K562 (cell line): Measurements from ENCODE around the gene MPST. TPM values are rescaled to one million over a fixed set of nuclear protein-coding genes. Genes with fewer than 3 reads are reported as not detected.

Source experiments
- CREB3 ChIP-seq: fragments of 450-650 bp; conservative IDR thresholded peaks from 2 replicates; pipeline ENCODE4 v1.6.1; 2016; ENCODE audit warnings: missing genetic modification characterization, low read depth, mild to moderate bottlenecking, missing compliant biosample characterization, moderate library complexity
- DMBX1 ChIP-seq: fragments of 250-450 bp; sonication (Bioruptor Pico); IDR thresholded peaks from 2 replicates; pipeline ENCODE4 v1.8.0; 2022; ENCODE audit warnings: inconsistent platforms, mild to moderate bottlenecking, moderate library complexity, borderline replicate concordance
- HMGN3 ChIP-seq: IDR thresholded peaks from 2 replicates; pipeline ENCODE4 v1.6.1; 2011; ENCODE audit warnings: borderline replicate concordance, low read depth, mild to moderate bottlenecking, mixed read lengths, low read length; ENCODE audit not compliant: insufficient read length; ENCODE audit errors: extremely low read depth
- KLF6 ChIP-seq: fragments of 250-450 bp; sonication (Bioruptor Pico); IDR thresholded peaks from 2 replicates; pipeline ENCODE4 v1.4.0; 2020; ENCODE audit warnings: mild to moderate bottlenecking, moderate library complexity, borderline replicate concordance
- RBFOX2 ChIP-seq: fragments of 200-400 bp; formaldehyde crosslinking; IDR thresholded peaks from 2 replicates; pipeline ENCODE4 v1.6.1; 2017; ENCODE audit warnings: low read depth, mild to moderate bottlenecking, low read length, moderate library complexity
- REST ChIP-seq, 2 experiments: fragments of 450-650 bp; formaldehyde crosslinking in 1 of 2; IDR thresholded peaks; 2 replicates each; pipeline versions ENCODE4 v1.4.0 to v1.6.1; 2014 to 2020; ENCODE audit warnings: mild to moderate bottlenecking in 2 of 2, borderline replicate concordance in 1 of 2, low read depth in 1 of 2
- ZBTB49 ChIP-seq: sonication (generic); formaldehyde crosslinking; IDR thresholded peaks from 2 replicates; pipeline ENCODE4 v1.8.0; 2022; ENCODE audit warnings: missing genetic modification reagents, mild to moderate bottlenecking, borderline replicate concordance
- ZNF280A ChIP-seq: fragments of 450-650 bp; IDR thresholded peaks from 2 replicates; pipeline ENCODE4 v1.6.1; 2018; ENCODE audit warnings: mild to moderate bottlenecking, low read depth; ENCODE audit not compliant: partially characterized antibody
- ZNF3 ChIP-seq: fragments of 250-450 bp; sonication (Bioruptor Pico); IDR thresholded peaks from 2 replicates; pipeline ENCODE4 v1.5.0; 2021; ENCODE audit warnings: mild to moderate bottlenecking, moderate library complexity
- ZNF507 ChIP-seq: conservative IDR thresholded peaks from 2 replicates; pipeline ENCODE4 v1.6.1; 2017; ENCODE audit warnings: missing genetic modification characterization, missing compliant biosample characterization
- ZNF740 ChIP-seq, 3 experiments: fragments of 200-800 bp in 1 of 3; sonication (Bioruptor generic) in 1 of 3; sonication (generic) in 1 of 3; formaldehyde crosslinking in 1 of 3; IDR thresholded peaks; 2 replicates each; pipeline versions ENCODE4 v1.6.1 to v1.8.0; 2016 to 2022; ENCODE audit warnings: mild to moderate bottlenecking in 2 of 3, missing compliant biosample characterization in 2 of 3, missing genetic modification characterization in 2 of 3, missing genetic modification reagents in 1 of 3
- polyA plus RNA-seq, 8 experiments: library from polyadenylated mRNA; depleted of rRNA in 4 of 8; stranded (reverse) in 5 of 8; unstranded in 3 of 8; fragments of >200 nt; fragmentation: Nextera tagmentation in 2 of 8; fragmentation: Illumina TruSeq in 1 of 8; extraction: Ambion mirVana in 2 of 8; extraction: Trizol in 1 of 8; gene quantifications; 2 replicates each; pipeline versions ENCODE4 v1.2.1 to v1.2.3, GENCODE V29; 2011 to 2014; ENCODE audit warnings: inconsistent platforms in 1 of 8, missing spikeins in 1 of 8
- total RNA-seq, 7 experiments: library from RNA; depleted of rRNA in 6 of 7; stranded (reverse); fragments of >200 nt in 6 of 7; fragmentation: Illumina TruSeq in 2 of 7; extraction: Trizol in 2 of 7; gene quantifications; 2 replicates each; pipeline versions ENCODE4 v1.2.1 to v1.2.3, GENCODE V29; 2011 to 2021; ENCODE audit warnings: low replicate concordance in 1 of 7

The MPST gene
- total and polyA plus RNA-seq, 9 of the 15 experiments (the other 6 are each of a cell fraction or from before 2014, with no cell fraction given) = 0.65 to 104 (median 24.3) TPM

GRCh38 chr22:36977401-36977861 is 42.1 kb upstream of the MPST start (continued):
- TF ChIP-seq ZNF3 (no peak), ZBTB49 (CRISPR knock-in tag) (no peak), DMBX1 (CRISPR knock-in tag) (peak; percentile 86), REST (IDR thresholded peaks at IDR 0.05; ENCODE audit: borderline replicate concordance) (0 out of 2 replicates have a peak, but pooled peaks have one; percentile 6), REST (CRISPR knock-in tag; IDR thresholded peaks at IDR 0.05; ENCODE audit: low read depth) (no peak), HMGN3 (no peak), RBFOX2 (peak; percentile 55; the same call in 1 of the 2 replicates), CREB3 (peak; percentile 85; the same call in 1 of the 2 replicates), ZNF740 (CRISPR knock-in tag; IDR thresholded peaks at IDR 0.05) (no peak), ZNF740 (tag; IDR thresholded peaks at IDR 0.05) (peak in 1 of 2 experiments; percentile 67; a peak in 1 of 4 replicates), ZNF507 (tag) (no peak), KLF6 (CRISPR knock-in tag) (peak; percentile 62; the same call in 1 of the 2 replicates), ZNF280A (no peak)
